ENCODE data around the gene RBM24. TPM values are rescaled to one million over a fixed set of nuclear protein-coding genes. Genes with fewer than 3 reads are reported as not detected.

The RBM24 gene
- polyA plus RNA-seq, 3 donors, result not detected

DNA sequence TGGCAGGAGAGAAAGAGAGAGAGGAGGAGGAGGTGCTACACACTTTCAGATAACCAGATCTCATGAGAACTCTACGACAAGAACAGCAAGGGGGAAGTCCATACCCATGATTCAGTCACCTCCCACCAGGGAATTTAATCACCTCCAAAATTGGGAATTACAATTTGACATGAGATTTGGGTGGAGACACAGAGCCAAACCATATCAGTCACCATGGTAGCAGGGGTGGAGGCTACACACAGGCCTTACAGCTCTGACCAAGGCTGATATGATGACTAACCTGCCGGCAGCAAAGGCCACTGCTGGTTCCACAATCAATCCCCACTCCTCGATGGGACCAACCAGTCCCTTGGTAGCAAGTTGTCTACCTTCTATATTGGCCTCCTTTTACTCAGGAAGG is 13.6 kb upstream of the RBM24 start:
- no peaks in the 10 kb centered on the region for H3K4me1 Mint-ChIP-seq

DNA sequence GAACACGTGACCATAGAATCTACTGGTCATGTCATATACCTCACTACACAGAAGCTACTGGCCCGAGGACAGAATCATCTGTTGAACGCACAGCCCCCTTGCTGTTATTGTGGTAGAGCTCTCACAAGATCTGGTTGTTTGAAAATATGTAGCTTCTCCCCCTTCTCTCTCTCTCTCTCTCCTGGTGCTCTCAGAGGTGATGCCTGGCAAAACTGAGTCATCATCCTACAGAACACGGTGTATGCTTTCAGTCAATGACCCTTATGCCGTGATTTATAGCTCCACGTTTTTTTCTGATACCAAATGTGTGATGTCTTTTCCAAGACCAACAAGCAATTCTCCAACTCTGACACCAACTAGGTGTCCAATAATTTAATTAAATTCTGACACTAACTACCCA is 13.0 kb upstream of the RBM24 start:
- no peak overlapping the region for H2AFZ ChIP-seq (ENCODE audit: insufficient read depth, low read depth, low read length, poor library complexity, severe bottlenecking)
- no peak overlapping the region for H3K27ac ChIP-seq (ENCODE audit: low read depth in 1 of 2, low read length in 2 of 2)
- H3K4me2 ChIP-seq (replicated peaks; ENCODE audit: extremely low read depth, low read length, poor library complexity, severe bottlenecking), result no peak overlapping the region
- no peak overlapping the region for H3K4me3 ChIP-seq (replicated peaks in 1 of 3; ENCODE audit: low read depth in 2 of 3, low read length in 3 of 3)
- H3K4me1 Mint-ChIP-seq, result no peaks in the 10 kb centered on the region
- H4K20me1 ChIP-seq (ENCODE audit: insufficient read depth, low read length), result no peaks in the 10 kb centered on the region
- H3K4me1 ChIP-seq (ENCODE audit: control insufficient read depth in 1 of 2, insufficient read depth in 2 of 2, low read length in 2 of 2), result no peaks in the 10 kb centered on the region
- H3K27ac Mint-ChIP-seq, result no peak overlapping the region
- intact Hi-C loops (cut with micrococcal nuclease), result no loop called here
- DNase-seq, result no peak
- H3K9ac ChIP-seq (ENCODE audit: insufficient read depth, low read length, poor library complexity, severe bottlenecking), result no peak overlapping the region
- 87% methylated on average over 3 of the region's 6 CpGs for WGBS (ENCODE audit: insufficient coverage)
- no peaks in the 10 kb centered on the region for H3K36me3 ChIP-seq (replicated peaks in 1 of 2; ENCODE audit: control insufficient read depth in 1 of 2, insufficient read depth in 2 of 2, low read length in 2 of 2)
- H3K27me3 Mint-ChIP-seq (ENCODE audit: low read depth in 3 of 3), result peaks cover 4 to 6% (median 6%) of the 10 kb centered on the region in 3 donors
- TF ChIP-seq, protein P1, sequence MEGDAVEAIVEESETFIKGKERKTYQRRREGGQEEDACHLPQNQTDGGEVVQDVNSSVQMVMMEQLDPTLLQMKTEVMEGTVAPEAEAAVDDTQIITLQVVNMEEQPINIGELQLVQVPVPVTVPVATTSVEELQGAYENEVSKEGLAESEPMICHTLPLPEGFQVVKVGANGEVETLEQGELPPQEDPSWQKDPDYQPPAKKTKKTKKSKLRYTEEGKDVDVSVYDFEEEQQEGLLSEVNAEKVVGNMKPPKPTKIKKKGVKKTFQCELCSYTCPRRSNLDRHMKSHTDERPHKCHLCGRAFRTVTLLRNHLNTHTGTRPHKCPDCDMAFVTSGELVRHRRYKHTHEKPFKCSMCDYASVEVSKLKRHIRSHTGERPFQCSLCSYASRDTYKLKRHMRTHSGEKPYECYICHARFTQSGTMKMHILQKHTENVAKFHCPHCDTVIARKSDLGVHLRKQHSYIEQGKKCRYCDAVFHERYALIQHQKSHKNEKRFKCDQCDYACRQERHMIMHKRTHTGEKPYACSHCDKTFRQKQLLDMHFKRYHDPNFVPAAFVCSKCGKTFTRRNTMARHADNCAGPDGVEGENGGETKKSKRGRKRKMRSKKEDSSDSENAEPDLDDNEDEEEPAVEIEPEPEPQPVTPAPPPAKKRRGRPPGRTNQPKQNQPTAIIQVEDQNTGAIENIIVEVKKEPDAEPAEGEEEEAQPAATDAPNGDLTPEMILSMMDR (IDR thresholded peaks at IDR 0.05), result no peak
- no peaks in the 10 kb centered on the region for H3K36me3 Mint-ChIP-seq
- H3K9me3 ChIP-seq (replicated peaks in 1 of 2; ENCODE audit: control insufficient read depth in 1 of 2, insufficient read depth in 1 of 2, low read length in 2 of 2), result peaks cover 0 to 3% of the 10 kb centered on the region in 2 donors
- H3K4me3 Mint-ChIP-seq, result no peak overlapping the region
- H3K9me3 Mint-ChIP-seq, result peaks cover 2 to 18% (median 8%) of the 10 kb centered on the region in 7 donors
- no peaks in the 10 kb centered on the region for H3K79me2 ChIP-seq (ENCODE audit: insufficient read depth, low read length)
- no peaks in the 10 kb centered on the region for H3K27me3 ChIP-seq (ENCODE audit: control insufficient read depth in 2 of 2, insufficient read depth in 2 of 2, low read length in 2 of 2)

More for the DNA sequence above, 13.6 kb upstream of the RBM24 start:
- no peak for DNase-seq
- Histone ChIP-seq H3K9ac (ENCODE audit: insufficient read depth, low read length, poor library complexity, severe bottlenecking) (no peak overlapping the region), H3K36me3 (replicated peaks in 1 of 2; ENCODE audit: control insufficient read depth in 1 of 2, insufficient read depth in 2 of 2, low read length in 2 of 2) (no peaks in the 10 kb centered on the region), H3K4me1 (ENCODE audit: control insufficient read depth in 1 of 2, insufficient read depth in 2 of 2, low read length in 2 of 2) (no peaks in the 10 kb centered on the region), H3K4me3 (replicated peaks in 1 of 3; ENCODE audit: low read depth in 2 of 3, low read length in 3 of 3) (no peak overlapping the region), H3K27me3 (ENCODE audit: control insufficient read depth in 2 of 2, insufficient read depth in 2 of 2, low read length in 2 of 2) (no peaks in the 10 kb centered on the region), H2AFZ (ENCODE audit: insufficient read depth, low read depth, low read length, poor library complexity, severe bottlenecking) (no peak overlapping the region), H3K4me2 (replicated peaks; ENCODE audit: extremely low read depth, low read length, poor library complexity, severe bottlenecking) (no peak overlapping the region), H4K20me1 (ENCODE audit: insufficient read depth, low read length) (no peaks in the 10 kb centered on the region), H3K27ac (ENCODE audit: low read depth in 1 of 2, low read length in 2 of 2) (no peak overlapping the region), H3K79me2 (ENCODE audit: insufficient read depth, low read length) (no peaks in the 10 kb centered on the region), H3K9me3 (replicated peaks in 1 of 2; ENCODE audit: control insufficient read depth in 1 of 2, insufficient read depth in 1 of 2, low read length in 2 of 2) (peaks cover 0 to 3% of the 10 kb centered on the region in 2 donors)
- Mint-ChIP-seq H3K27ac (no peak overlapping the region), H3K27me3 (ENCODE audit: low read depth in 3 of 3) (peaks cover 4 to 6% (median 6%) of the 10 kb centered on the region in 3 donors), H3K4me3 (no peak overlapping the region), H3K9me3 (peaks cover 2 to 18% (median 8%) of the 10 kb centered on the region in 7 donors), H3K36me3 (no peaks in the 10 kb centered on the region)
- WGBS (ENCODE audit: insufficient coverage), result 80% methylated on average over 1 of the region's 3 CpGs
- intact Hi-C loops (cut with micrococcal nuclease), result no loop called here
- TF ChIP-seq, protein P1 (IDR thresholded peaks at IDR 0.05), result no peak

Data from CD14-positive monocyte (primary cell).